Measurements from ENCODE around the gene AOPEP. TPM values are rescaled to one million over a fixed set of nuclear protein-coding genes. Genes with fewer than 3 reads are reported as not detected.

The AOPEP gene, protein sequence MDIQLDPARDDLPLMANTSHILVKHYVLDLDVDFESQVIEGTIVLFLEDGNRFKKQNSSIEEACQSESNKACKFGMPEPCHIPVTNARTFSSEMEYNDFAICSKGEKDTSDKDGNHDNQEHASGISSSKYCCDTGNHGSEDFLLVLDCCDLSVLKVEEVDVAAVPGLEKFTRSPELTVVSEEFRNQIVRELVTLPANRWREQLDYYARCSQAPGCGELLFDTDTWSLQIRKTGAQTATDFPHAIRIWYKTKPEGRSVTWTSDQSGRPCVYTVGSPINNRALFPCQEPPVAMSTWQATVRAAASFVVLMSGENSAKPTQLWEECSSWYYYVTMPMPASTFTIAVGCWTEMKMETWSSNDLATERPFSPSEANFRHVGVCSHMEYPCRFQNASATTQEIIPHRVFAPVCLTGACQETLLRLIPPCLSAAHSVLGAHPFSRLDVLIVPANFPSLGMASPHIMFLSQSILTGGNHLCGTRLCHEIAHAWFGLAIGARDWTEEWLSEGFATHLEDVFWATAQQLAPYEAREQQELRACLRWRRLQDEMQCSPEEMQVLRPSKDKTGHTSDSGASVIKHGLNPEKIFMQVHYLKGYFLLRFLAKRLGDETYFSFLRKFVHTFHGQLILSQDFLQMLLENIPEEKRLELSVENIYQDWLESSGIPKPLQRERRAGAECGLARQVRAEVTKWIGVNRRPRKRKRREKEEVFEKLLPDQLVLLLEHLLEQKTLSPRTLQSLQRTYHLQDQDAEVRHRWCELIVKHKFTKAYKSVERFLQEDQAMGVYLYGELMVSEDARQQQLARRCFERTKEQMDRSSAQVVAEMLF
- total RNA-seq (10 to 100 TPM; 41.0 to 86.1 (median 63.7) TPM), polyA plus RNA-seq (10 to 100 TPM; 14.8 to 29.5 (median 17.2) TPM)
- long read RNA-seq, donor 1, partial matches to known transcripts: 0 of 9 reads
- long read RNA-seq, donor 1, other reads (novel, unspliced or antisense): 5 of 9 reads
- long read RNA-seq, donor 2, partial matches to known transcripts: 0 of 3 reads
- long read RNA-seq, donor 2, other reads (novel, unspliced or antisense): 0 of 3 reads

DNA sequence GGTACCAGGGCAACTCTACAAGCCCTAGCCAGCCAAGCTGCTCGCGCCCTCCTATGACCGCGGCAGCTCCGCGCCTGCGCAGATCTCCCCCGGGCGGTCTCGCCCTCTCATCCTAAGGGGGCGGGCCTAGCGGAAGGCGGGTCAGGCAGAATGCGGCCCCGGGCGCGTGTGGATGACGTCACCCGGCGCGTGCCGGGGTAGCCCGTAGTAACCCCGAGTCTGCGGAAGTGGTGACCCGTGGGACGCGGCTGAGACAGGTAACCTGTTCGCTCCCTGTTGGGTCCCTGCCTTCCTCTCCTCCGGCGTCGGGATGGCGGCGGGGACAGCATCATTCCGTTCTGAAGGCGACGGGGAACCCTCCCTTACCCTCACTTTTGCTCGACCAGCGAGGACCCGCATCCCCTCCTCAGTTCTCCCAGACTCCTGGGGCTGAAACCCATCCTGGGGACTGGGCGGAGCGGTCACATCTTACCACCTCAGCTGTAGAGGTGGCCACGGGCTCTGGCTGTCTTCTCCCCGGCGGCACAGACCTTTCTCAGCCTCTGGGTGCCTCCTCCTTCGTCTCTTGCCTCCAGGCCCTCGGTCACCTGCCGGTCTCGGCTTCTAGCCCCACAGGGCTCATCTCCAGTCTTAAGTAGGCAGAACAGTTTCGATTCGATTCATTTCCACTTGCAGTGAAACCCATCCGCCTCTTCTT is at the start of gene AOPEP:
AOPEP (plus strand) TSS at position 205 of the 697 bp plus-strand sequence. CDS start 33,085 bp downstream, outside the sequence.
- 0 to 3% (median 0%) methylated on average over 24 to 52 of the region's 52 CpGs for WGBS, 5 donors
- no peaks in the 10 kb centered on the region for H3K27me3 ChIP-seq (replicated peaks in 1 of 7)
- peak within 1 kb of the TSS; percentile 63 to 94 (median 86) for H3K27ac ChIP-seq
- TF ChIP-seq, protein P1, sequence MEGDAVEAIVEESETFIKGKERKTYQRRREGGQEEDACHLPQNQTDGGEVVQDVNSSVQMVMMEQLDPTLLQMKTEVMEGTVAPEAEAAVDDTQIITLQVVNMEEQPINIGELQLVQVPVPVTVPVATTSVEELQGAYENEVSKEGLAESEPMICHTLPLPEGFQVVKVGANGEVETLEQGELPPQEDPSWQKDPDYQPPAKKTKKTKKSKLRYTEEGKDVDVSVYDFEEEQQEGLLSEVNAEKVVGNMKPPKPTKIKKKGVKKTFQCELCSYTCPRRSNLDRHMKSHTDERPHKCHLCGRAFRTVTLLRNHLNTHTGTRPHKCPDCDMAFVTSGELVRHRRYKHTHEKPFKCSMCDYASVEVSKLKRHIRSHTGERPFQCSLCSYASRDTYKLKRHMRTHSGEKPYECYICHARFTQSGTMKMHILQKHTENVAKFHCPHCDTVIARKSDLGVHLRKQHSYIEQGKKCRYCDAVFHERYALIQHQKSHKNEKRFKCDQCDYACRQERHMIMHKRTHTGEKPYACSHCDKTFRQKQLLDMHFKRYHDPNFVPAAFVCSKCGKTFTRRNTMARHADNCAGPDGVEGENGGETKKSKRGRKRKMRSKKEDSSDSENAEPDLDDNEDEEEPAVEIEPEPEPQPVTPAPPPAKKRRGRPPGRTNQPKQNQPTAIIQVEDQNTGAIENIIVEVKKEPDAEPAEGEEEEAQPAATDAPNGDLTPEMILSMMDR (IDR thresholded peaks at IDR 0.05 in 8 of 11, conservative IDR thresholded peaks at IDR 0.05 in 3 of 11): peak in 1 of 11 experiments; percentile 10
- peak in 2 of 3 donors; percentile 25 to 82 for TF ChIP-seq POLR2A (IDR thresholded peaks at IDR 0.05)
- peak; percentile 94 to 97 (median 95) for TF ChIP-seq POLR2AphosphoS5 (IDR thresholded peaks at IDR 0.05)
- DNase-seq: peak; percentile 100
- intact Hi-C loops (cut with DNase I; ENCODE audit: low total_unique reads): no loop called here
- no peaks in the 10 kb centered on the region for H3K9me3 ChIP-seq
- H3K36me3 ChIP-seq: no peaks in the 10 kb centered on the region
- H3K4me1 ChIP-seq: peaks cover 0 to 26% (median 17%) of the 10 kb centered on the region in 6 donors
- peak within 1 kb of the TSS; percentile 65 to 95 (median 79) for H3K4me3 ChIP-seq

DNA sequence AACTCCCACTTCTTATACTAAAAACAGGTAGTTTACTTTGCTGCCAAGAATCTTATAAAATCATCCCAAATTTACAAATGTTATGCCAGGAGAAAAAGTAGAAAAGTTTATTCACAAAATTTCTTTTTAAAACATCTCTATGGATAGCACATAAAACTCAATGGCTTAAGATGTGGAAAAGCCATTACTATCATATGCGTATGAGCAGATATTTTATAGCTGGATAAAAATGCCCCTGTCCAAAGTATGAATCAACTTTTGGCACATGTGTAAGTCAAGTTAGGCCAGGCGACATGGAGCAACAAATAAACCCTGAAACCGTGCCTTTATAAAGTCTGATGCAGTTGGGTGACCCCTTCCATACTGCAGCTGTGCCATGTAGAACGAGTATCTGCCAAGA is 48.6 kb upstream of the AOPEP start:
- DNase-seq: no peak
- Histone ChIP-seq H3K27ac (no peak overlapping the region), H3K4me3 (no peak overlapping the region), H3K27me3 (replicated peaks in 1 of 7) (no peaks in the 10 kb centered on the region), H3K9me3 (no peaks in the 10 kb centered on the region), H3K36me3 (no peaks in the 10 kb centered on the region), H3K4me1 (peaks cover 0 to 4% (median 0%) of the 10 kb centered on the region in 6 donors)
- TF ChIP-seq, protein P1 (IDR thresholded peaks at IDR 0.05 in 8 of 11, conservative IDR thresholded peaks at IDR 0.05 in 3 of 11): no peak
- TF ChIP-seq POLR2A (IDR thresholded peaks at IDR 0.05): no peak
- no peak for TF ChIP-seq POLR2AphosphoS5 (IDR thresholded peaks at IDR 0.05)
- intact Hi-C loops (cut with DNase I; ENCODE audit: low total_unique reads): loop anchor here (5.0 kb wide), 1 partner anchor 454 kb away; no protein-coding TSS in a partner anchor
- WGBS, 5 donors: 81 to 90% (median 86%) methylated on average over 4 of the region's 4 CpGs

DNA sequence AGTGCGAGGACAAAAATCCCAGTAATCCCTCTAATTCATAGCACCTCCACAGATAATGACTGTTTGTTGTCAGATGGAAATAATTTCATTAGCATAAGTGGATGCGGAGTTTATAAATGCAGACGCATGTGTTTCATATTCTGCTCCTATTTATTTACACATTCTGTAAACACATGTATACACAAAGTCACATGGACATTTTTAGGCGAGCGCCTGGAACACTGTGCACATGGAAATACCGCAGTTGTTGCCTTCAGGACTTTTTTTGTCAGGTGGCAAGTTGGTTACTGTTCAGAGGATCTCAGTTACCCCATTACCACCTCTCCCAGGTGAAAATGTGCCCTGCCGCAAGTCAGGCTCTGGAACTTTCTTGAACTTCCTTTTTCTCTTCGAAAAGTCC is 46.9 kb upstream of the AOPEP start:
- H3K36me3 ChIP-seq: no peaks in the 10 kb centered on the region
- H3K27me3 ChIP-seq (replicated peaks in 1 of 7): no peaks in the 10 kb centered on the region
- no peaks in the 10 kb centered on the region for H3K9me3 ChIP-seq
- H3K4me1 ChIP-seq: peaks cover 0 to 4% (median 0%) of the 10 kb centered on the region in 6 donors
- WGBS, 5 donors: 85 to 94% (median 90%) methylated on average over 8 of the region's 8 CpGs
- DNase-seq: no peak
- TF ChIP-seq POLR2A (IDR thresholded peaks at IDR 0.05): no peak
- TF ChIP-seq, protein P1 (IDR thresholded peaks at IDR 0.05 in 8 of 11, conservative IDR thresholded peaks at IDR 0.05 in 3 of 11): no peak
- no peak for TF ChIP-seq POLR2AphosphoS5 (IDR thresholded peaks at IDR 0.05)
- H3K27ac ChIP-seq: no peak overlapping the region
- H3K4me3 ChIP-seq: no peak overlapping the region
- intact Hi-C loops (cut with DNase I; ENCODE audit: low total_unique reads): loop anchor here (5.0 kb wide), 1 partner anchor 453 kb away; no protein-coding TSS in a partner anchor

Measured in spleen (tissue), 13 donors.